ENCODE data around the gene TBX21.

GRCh38 chr17:47721725-47722124 lies 11.3 kb upstream of the TBX21 start:
- TF ChIP-seq, protein P1, sequence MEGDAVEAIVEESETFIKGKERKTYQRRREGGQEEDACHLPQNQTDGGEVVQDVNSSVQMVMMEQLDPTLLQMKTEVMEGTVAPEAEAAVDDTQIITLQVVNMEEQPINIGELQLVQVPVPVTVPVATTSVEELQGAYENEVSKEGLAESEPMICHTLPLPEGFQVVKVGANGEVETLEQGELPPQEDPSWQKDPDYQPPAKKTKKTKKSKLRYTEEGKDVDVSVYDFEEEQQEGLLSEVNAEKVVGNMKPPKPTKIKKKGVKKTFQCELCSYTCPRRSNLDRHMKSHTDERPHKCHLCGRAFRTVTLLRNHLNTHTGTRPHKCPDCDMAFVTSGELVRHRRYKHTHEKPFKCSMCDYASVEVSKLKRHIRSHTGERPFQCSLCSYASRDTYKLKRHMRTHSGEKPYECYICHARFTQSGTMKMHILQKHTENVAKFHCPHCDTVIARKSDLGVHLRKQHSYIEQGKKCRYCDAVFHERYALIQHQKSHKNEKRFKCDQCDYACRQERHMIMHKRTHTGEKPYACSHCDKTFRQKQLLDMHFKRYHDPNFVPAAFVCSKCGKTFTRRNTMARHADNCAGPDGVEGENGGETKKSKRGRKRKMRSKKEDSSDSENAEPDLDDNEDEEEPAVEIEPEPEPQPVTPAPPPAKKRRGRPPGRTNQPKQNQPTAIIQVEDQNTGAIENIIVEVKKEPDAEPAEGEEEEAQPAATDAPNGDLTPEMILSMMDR (IDR thresholded peaks at IDR 0.05; ENCODE audit: borderline replicate concordance, extremely low read depth, low read length, poor library complexity, severe bottlenecking), result no peak
- no peak for TF ChIP-seq EZH2 (IDR thresholded peaks at IDR 0.05; ENCODE audit: borderline replicate concordance, low read depth, low read length, severe bottlenecking)

Measured in DND-41 (cell line).